B cell (primary cell): ENCODE data around the gene VAC14.

ENCODE experiments used
- EZH2 ChIP-seq: IDR thresholded peaks from 2 replicates; pipeline ENCODE4 v1.6.1; 2012; ENCODE audit warnings: borderline replicate concordance, low read depth, mild to moderate bottlenecking, moderate library complexity, low read length; ENCODE audit not compliant: insufficient read depth, poor library complexity, severe bottlenecking
- TF ChIP-seq, protein P1 (sequence below): fragments of 200-600 bp; IDR thresholded peaks from one replicate; pipeline ENCODE4 v1.8.0; 2022; ENCODE audit warnings: antibody characterized with exemption, mild to moderate bottlenecking

DNA sequence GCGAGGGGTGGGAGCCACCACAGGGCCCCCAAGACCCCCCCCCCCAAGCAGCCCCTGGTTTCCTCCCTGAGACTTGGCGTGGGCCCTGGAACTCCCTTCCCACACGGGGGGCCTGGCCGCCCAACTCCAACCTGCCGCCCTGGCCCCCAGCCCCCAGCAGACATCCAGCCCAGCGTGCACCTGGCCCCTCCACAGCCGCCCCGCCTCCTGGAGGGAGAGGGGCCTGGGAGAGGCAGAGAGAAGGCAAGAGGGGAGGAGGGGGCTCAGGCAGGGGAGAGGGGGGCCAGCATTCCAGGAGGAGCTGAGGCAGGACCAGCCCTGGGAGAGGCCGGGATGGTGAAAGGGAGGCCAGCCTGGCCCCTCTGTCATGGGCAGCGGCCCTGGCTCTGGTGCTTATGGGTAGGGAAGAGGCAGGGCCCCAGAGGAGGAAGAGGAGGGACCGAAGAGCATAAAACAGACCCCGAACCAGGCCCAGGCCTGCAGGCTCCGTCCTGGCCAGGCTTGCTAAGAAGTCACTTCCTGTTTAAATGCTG lies 137.9 kb downstream of the VAC14 start:
- TF ChIP-seq, protein P1, sequence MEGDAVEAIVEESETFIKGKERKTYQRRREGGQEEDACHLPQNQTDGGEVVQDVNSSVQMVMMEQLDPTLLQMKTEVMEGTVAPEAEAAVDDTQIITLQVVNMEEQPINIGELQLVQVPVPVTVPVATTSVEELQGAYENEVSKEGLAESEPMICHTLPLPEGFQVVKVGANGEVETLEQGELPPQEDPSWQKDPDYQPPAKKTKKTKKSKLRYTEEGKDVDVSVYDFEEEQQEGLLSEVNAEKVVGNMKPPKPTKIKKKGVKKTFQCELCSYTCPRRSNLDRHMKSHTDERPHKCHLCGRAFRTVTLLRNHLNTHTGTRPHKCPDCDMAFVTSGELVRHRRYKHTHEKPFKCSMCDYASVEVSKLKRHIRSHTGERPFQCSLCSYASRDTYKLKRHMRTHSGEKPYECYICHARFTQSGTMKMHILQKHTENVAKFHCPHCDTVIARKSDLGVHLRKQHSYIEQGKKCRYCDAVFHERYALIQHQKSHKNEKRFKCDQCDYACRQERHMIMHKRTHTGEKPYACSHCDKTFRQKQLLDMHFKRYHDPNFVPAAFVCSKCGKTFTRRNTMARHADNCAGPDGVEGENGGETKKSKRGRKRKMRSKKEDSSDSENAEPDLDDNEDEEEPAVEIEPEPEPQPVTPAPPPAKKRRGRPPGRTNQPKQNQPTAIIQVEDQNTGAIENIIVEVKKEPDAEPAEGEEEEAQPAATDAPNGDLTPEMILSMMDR = no peak
- no peak for TF ChIP-seq EZH2
